ENCODE data around the gene ZNF345.

The ZNF345 gene

DNA sequence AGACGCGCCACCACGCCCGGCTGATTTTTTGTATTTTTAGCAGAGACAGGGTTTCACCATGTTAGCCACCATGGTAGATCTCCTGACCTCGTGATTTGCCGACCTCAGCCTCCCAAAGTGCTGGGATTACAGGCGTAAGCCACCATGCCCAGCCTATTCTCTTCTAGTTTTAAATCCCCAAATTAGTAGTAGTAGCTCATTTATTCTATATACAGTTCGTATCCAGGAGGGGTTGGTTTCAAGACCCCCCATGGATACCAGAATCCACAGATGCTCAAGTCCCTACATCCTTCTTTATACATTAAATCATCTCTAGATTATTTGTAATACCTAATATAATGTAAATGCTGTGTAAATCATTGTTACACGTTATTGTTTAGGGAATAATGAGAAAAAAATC, 67.4 kb downstream of the ZNF345 start:
- DNase-seq = no peak

Data from cortex of kidney (tissue), 1 donor.